GM12878 (cell line): ENCODE results near the gene CCDC182. TPM values are rescaled to one million over a fixed set of nuclear protein-coding genes. Genes with fewer than 3 reads are reported as not detected.
A peak's percentile ranks its signal among the peaks of the same experiment; 100 is the strongest.

Experiments
- ATAC-seq: fragments of 200-7000 bp; cut with Tn5 transposase; 3 replicates; pipeline ENCODE4 v1.9.1; 2020; ENCODE audit warnings: mild to moderate bottlenecking, moderate library complexity
- BruUV-seq: library from RNA; stranded (reverse); fragments of 400-500 nt; replicated peaks from 2 replicates; lab custom pipeline; 2021; lab: Mats Ljungman, UMichigan
- CTCF ChIA-PET: fragments of 300-600 bp; sonication (Branson Sonifier 250); formaldehyde crosslinking; extraction: SDS; loops from one replicate; lab custom pipeline; 2021; ENCODE audit warnings: inconsistent platforms; lab: Yijun Ruan, JAX
- POLR2A ChIA-PET: fragments of 350-600 bp; formaldehyde crosslinking; extraction: SDS; loops from one replicate; lab custom pipeline; 2021; ENCODE audit warnings: inconsistent platforms; lab: Charles Lee
- RAD21 ChIA-PET: fragments of 300-600 bp; sonication (Branson Sonifier 250); formaldehyde crosslinking; loops from one replicate; lab custom pipeline; 2023; ENCODE audit warnings: antibody characterized with exemption; ENCODE audit not compliant: unreplicated experiment; lab: Charles Lee
- SMC1A ChIA-PET: fragments of 300-600 bp; sonication (Branson Sonifier 250); formaldehyde crosslinking; loops from one replicate; lab custom pipeline; 2023; ENCODE audit not compliant: unreplicated experiment, uncharacterized antibody; lab: Charles Lee
- DNase-seq: peaks from one replicate; pipeline ENCODE4 v3.0.0-alpha.2; 2011; ENCODE audit warnings: low read depth, low spot score
- FAIRE-seq: peaks from 3 replicates; lab custom pipeline; 2011; peaks lifted over from hg19 to GRCh38; lab: Jason Lieb, UNC
- H2AFZ ChIP-seq: 2 replicates; pipeline ENCODE4 v1.6.0; 2011; ENCODE audit warnings: low read depth, low read length, control low read depth; ENCODE audit not compliant: control insufficient read depth
- H3K27ac ChIP-seq: 2 replicates; pipeline ENCODE4 v1.5.1; 2011; ENCODE audit warnings: control low read depth; ENCODE audit not compliant: control insufficient read depth, insufficient read depth
- H3K27me3 ChIP-seq, 2 experiments: replicated peaks in 1 of 2; 2 replicates each; pipeline versions ENCODE4 v1.6.0 to v1.6.1; 2011; ENCODE audit warnings: low read length in 1 of 2; ENCODE audit not compliant: control insufficient read depth in 2 of 2, insufficient read depth in 2 of 2
- H3K36me3 ChIP-seq, 2 experiments: 2 replicates each; pipeline ENCODE4 v1.5.1; 2011; ENCODE audit warnings: low read length in 1 of 2; ENCODE audit not compliant: control insufficient read depth in 2 of 2, insufficient read depth in 2 of 2
- H3K4me1 ChIP-seq: 2 replicates; pipeline ENCODE4 v1.6.1; 2011; ENCODE audit warnings: mild to moderate bottlenecking, low read length, moderate library complexity, mixed read lengths; ENCODE audit not compliant: control insufficient read depth, insufficient read depth
- H3K4me2 ChIP-seq: 2 replicates; pipeline ENCODE4 v1.6.0; 2011; ENCODE audit warnings: control low read depth; ENCODE audit not compliant: control insufficient read depth, insufficient read depth
- H3K4me3 ChIP-seq: fragments of 200-600 bp; sonication (generic); 2 replicates; pipeline ENCODE4 v1.5.1; 2016
- H3K79me2 ChIP-seq: 2 replicates; pipeline ENCODE4 v1.6.0; 2011; ENCODE audit warnings: low read length; ENCODE audit not compliant: control insufficient read depth, insufficient read depth
- H3K9ac ChIP-seq: 2 replicates; pipeline ENCODE4 v1.8.0; 2011; ENCODE audit warnings: low read length, control low read depth, mixed read lengths; ENCODE audit not compliant: control insufficient read depth, insufficient read depth
- H3K9me3 ChIP-seq: replicated peaks from 3 replicates; pipeline ENCODE4 v1.5.1; 2011; ENCODE audit warnings: mild to moderate bottlenecking, low read length; ENCODE audit not compliant: control insufficient read depth, insufficient read depth
- H4K20me1 ChIP-seq: 2 replicates; pipeline ENCODE4 v1.6.0; 2011; ENCODE audit not compliant: control insufficient read depth, insufficient read depth
- BRCA1 ChIP-seq: IDR thresholded peaks from 2 replicates; pipeline ENCODE4 v1.6.1; 2011; ENCODE audit warnings: low read depth, low read length, improper control_type of control experiment
- CEBPZ ChIP-seq: fragments of 150-350 bp; IDR thresholded peaks from 2 replicates; pipeline ENCODE4 v1.6.1; 2016; ENCODE audit warnings: low read depth, low read length
- CHD4 ChIP-seq: fragments of 200-600 bp; sonication (generic); IDR thresholded peaks from 2 replicates; pipeline ENCODE4 v1.6.1; 2016; ENCODE audit warnings: mild to moderate bottlenecking
- CREB1 ChIP-seq: IDR thresholded peaks from 2 replicates; pipeline ENCODE4 v1.6.1; 2012; ENCODE audit warnings: low read depth, mild to moderate bottlenecking, inconsistent platforms
- E2F8 ChIP-seq: fragments of 450-650 bp; IDR thresholded peaks from 2 replicates; pipeline ENCODE4 v1.6.1; 2018; ENCODE audit warnings: mild to moderate bottlenecking, low read depth, moderate library complexity; ENCODE audit not compliant: partially characterized antibody
- FOS ChIP-seq: IDR thresholded peaks from 3 replicates; pipeline ENCODE4 v1.6.1; 2011; ENCODE audit warnings: borderline replicate concordance; ENCODE audit not compliant: insufficient read length; ENCODE audit errors: extremely low read depth
- FOXK2 ChIP-seq: fragments of 450-650 bp; IDR thresholded peaks from 2 replicates; pipeline ENCODE4 v1.6.1; 2017; ENCODE audit warnings: mild to moderate bottlenecking, moderate library complexity
- IRF4 ChIP-seq: IDR thresholded peaks from 2 replicates; pipeline ENCODE4 v1.6.1; 2011; ENCODE audit warnings: low read depth, low read length
- NBN ChIP-seq: fragments of 450-650 bp; IDR thresholded peaks from 2 replicates; pipeline ENCODE4 v1.6.1; 2016
- NFYB ChIP-seq: IDR thresholded peaks from 2 replicates; pipeline ENCODE4 v1.6.1; 2011; ENCODE audit warnings: low read depth, mild to moderate bottlenecking, low read length, improper control_type of control experiment, moderate library complexity; ENCODE audit not compliant: insufficient read depth
- RAD51 ChIP-seq: fragments of 450-650 bp; IDR thresholded peaks from 2 replicates; pipeline ENCODE4 v1.6.1; 2016; ENCODE audit warnings: moderate library complexity, mild to moderate bottlenecking, inconsistent platforms
- RCOR1 ChIP-seq: conservative IDR thresholded peaks from 2 replicates; pipeline ENCODE4 v1.6.1; 2012; ENCODE audit warnings: low read depth, low read length, improper control_type of control experiment
- TCF7 ChIP-seq: IDR thresholded peaks from 2 replicates; pipeline ENCODE4 v1.6.1; 2014; ENCODE audit warnings: antibody characterized with exemption, borderline replicate concordance
- ZNF207 ChIP-seq: fragments of 450-650 bp; IDR thresholded peaks from 2 replicates; pipeline ENCODE4 v1.6.1; 2014; ENCODE audit warnings: antibody characterized with exemption, mild to moderate bottlenecking, borderline replicate concordance
- ZNF384 ChIP-seq: IDR thresholded peaks from 2 replicates; pipeline ENCODE4 v1.6.1; 2012; ENCODE audit warnings: low read depth, mild to moderate bottlenecking, low read length, improper control_type of control experiment, borderline replicate concordance
- ZZZ3 ChIP-seq: IDR thresholded peaks from 2 replicates; pipeline ENCODE4 v1.6.1; 2011; ENCODE audit warnings: low read depth; ENCODE audit not compliant: control insufficient read depth, insufficient read length
- WGBS: methylation state at CpG from one replicate; pipeline ENCODE4 v1.1.6; 2016; ENCODE audit warnings: low lambda C conversion rate; ENCODE audit not compliant: insufficient replicate concordance, insufficient coverage; ENCODE audit errors: missing lambda C conversion rate; 5-methylcytosine and 5-hydroxymethylcytosine counted together
- in situ Hi-C: fragments of 300-500 bp; cut with MboI; formaldehyde crosslinking; loops from 9 replicates; pipeline ENCODE4 v1.14.3; 2018; ENCODE audit warnings: mixed read lengths
- intact Hi-C: fragments of 100-400 bp; cut with micrococcal nuclease; formaldehyde crosslinking; loops from one replicate; pipeline ENCODE4 v1.14.2; 2022; ENCODE audit not compliant: unreplicated experiment
- polyA plus RNA-seq, 11 experiments: library from polyadenylated mRNA; depleted of rRNA in 4 of 11; unstranded in 6 of 11; stranded (reverse) in 5 of 11; fragments of >200 nt; fragmentation: Nextera tagmentation in 4 of 11; fragmentation: Illumina TruSeq in 1 of 11; extraction: Ambion mirVana in 4 of 11; extraction: Trizol in 1 of 11; gene quantifications; 1 replicate in 1 of 11; 2 replicates in 10 of 11; pipeline versions ENCODE4 v1.2.1 to v1.2.3, GENCODE V29; 2011 to 2016; ENCODE audit warnings: inconsistent platforms in 2 of 11, missing spikeins in 2 of 11, low read depth in 1 of 11
- total RNA-seq, 4 experiments: library from RNA; depleted of rRNA in 3 of 4; stranded (reverse); fragments of >200 nt in 3 of 4; fragmentation: Illumina TruSeq in 1 of 4; extraction: Trizol in 1 of 4; gene quantifications; 2 replicates each; pipeline versions ENCODE4 v1.2.1 to v1.2.3, GENCODE V29; 2013 to 2021
- TF ChIP-seq, protein P1 (sequence below): IDR thresholded peaks from 2 replicates; pipeline ENCODE4 v1.6.1; 2011; ENCODE audit warnings: borderline replicate concordance, low read depth, mild to moderate bottlenecking, moderate library complexity, mixed read lengths, low read length; ENCODE audit not compliant: insufficient read depth; ENCODE audit errors: extremely low read length

The CCDC182 gene
- total and polyA plus RNA-seq, 10 of the 15 experiments (the other 5 are each of a cell fraction or from before 2014, with no cell fraction given), result not detected

GRCh38 chr17:57714665-57715180 is 30.4 kb downstream of the CCDC182 start (continued):
- no peak for TF ChIP-seq E2F8
- TF ChIP-seq ZNF384, result no peak
- no peak for TF ChIP-seq FOS
- no peak for TF ChIP-seq ZZZ3
- no peak for TF ChIP-seq ZNF207
- TF ChIP-seq BRCA1, result no peak
- TF ChIP-seq IRF4, result no peak

DNA sequence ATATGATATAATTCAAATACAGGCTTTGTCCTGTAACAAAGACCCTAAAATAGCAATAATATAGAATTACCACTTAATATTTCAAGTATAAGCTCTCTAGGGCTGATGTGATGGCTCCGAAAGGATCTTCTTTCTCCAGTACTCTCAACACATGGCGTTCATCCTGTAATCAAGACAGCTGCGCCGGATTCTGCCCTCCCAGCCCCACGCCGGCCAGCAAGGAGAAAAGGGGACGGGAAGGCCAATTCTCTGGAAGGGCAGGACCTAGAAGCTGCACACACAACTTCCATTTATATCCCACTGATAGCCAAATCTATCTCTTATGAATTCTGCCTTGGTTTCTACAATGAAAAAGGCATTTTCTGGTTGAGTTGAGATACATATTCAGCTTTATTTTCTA is 32.0 kb downstream of the CCDC182 start:
- Histone ChIP-seq H3K4me3 (no peak overlapping the region), H3K4me1 (no peaks in the 10 kb centered on the region), H3K27me3 (0 out of 4 replicates have a peak, but pooled peaks cover 0 to 2% of the 10 kb centered on the region in 2 experiments), H4K20me1 (no peaks in the 10 kb centered on the region), H3K4me2 (no peak overlapping the region), H3K9me3 (peaks cover 4% of the 10 kb centered on the region; the same call in 2 of the 3 replicates), H2AFZ (no peak overlapping the region), H3K27ac (no peak overlapping the region), H3K36me3 (no peaks in the 10 kb centered on the region), H3K9ac (no peak overlapping the region), H3K79me2 (no peaks in the 10 kb centered on the region)
- POLR2A ChIA-PET, result no interaction called here
- 74% methylated on average over 7 of the region's 7 CpGs for WGBS
- no peak for DNase-seq
- no peak for TF ChIP-seq CREB1
- TF ChIP-seq FOXK2, result no peak
- no peak for TF ChIP-seq RAD51
- TF ChIP-seq NBN, result no peak
- TF ChIP-seq, protein P1, sequence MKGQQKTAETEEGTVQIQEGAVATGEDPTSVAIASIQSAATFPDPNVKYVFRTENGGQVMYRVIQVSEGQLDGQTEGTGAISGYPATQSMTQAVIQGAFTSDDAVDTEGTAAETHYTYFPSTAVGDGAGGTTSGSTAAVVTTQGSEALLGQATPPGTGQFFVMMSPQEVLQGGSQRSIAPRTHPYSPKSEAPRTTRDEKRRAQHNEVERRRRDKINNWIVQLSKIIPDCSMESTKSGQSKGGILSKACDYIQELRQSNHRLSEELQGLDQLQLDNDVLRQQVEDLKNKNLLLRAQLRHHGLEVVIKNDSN, result no peak
- TF ChIP-seq CHD4, result no peak
- TF ChIP-seq NFYB, result no peak
- no peak for TF ChIP-seq FOS
- TF ChIP-seq CEBPZ, result no peak
- TF ChIP-seq RCOR1, result no peak
- TF ChIP-seq TCF7, result no peak
- CTCF ChIA-PET, result no interaction called here
- BruUV-seq, result no TSS peak
- no peak for ATAC-seq
- SMC1A ChIA-PET, result no interaction called here
- FAIRE-seq, result peak; percentile 49
- RAD21 ChIA-PET, result interaction anchor here (1.1 kb wide), 1 partner anchor 470 kb away, joined by 3 read pairs; no protein-coding TSS in a partner anchor
- in situ Hi-C loops (no loop called here), intact Hi-C loops (no loop called here)
